Measurements from ENCODE around the gene DNASE2.

DNASE2 gene

GRCh38 chr19:12836529-12836863 lies 44.8 kb downstream of the DNASE2 start:
- in situ Hi-C loops (cut with MboI; ENCODE audit: low sequenced_read_pairs), result no loop called here

GRCh38 chr19:12834976-12835757 lies 46.1 kb downstream of the DNASE2 start:
- in situ Hi-C loops (cut with MboI; ENCODE audit: low sequenced_read_pairs), result no loop called here

- in situ Hi-C loops (cut with MboI; ENCODE audit: low sequenced_read_pairs), result no loop called here
Measured at GRCh38 chr19:12834566-12834943, 46.7 kb downstream of the DNASE2 start, which contains the start of gene RTBDN. Gene RTBDN (minus strand): TSS chr19:12834579. CDS start chr19:12829979, 4,600 bp downstream.

- in situ Hi-C loops (cut with MboI; ENCODE audit: low sequenced_read_pairs), result no loop called here
Measured at GRCh38 chr19:12833738-12834565, 47.3 kb downstream of the DNASE2 start.

- in situ Hi-C loops (cut with MboI; ENCODE audit: low sequenced_read_pairs), result no loop called here
Measured at GRCh38 chr19:12833418-12833737, 47.9 kb downstream of the DNASE2 start.

GRCh38 chr19:12828494-12828893 lies 52.8 kb downstream of the DNASE2 start:
- in situ Hi-C loops (cut with MboI; ENCODE audit: low sequenced_read_pairs), result no loop called here

GRCh38 chr19:12825254-12826131 lies 55.8 kb downstream of the DNASE2 start:
- in situ Hi-C loops (cut with MboI; ENCODE audit: low sequenced_read_pairs), result no loop called here

Data from hTERT RPE-1 (cell line).